HepG2 (cell line): ENCODE data around the gene A3GALT2. TPM values are rescaled to one million over a fixed set of nuclear protein-coding genes. Genes with fewer than 3 reads are reported as not detected.
A peak's percentile ranks its signal among the peaks of the same experiment; 100 is the strongest.

Source experiments
- ATAC-seq: fragments of 200-7000 bp; cut with Tn5 transposase; 3 replicates; pipeline ENCODE4 v1.9.1; 2020; ENCODE audit warnings: mild to moderate bottlenecking, moderate library complexity
- BruUV-seq: library from RNA; stranded (reverse); fragments of 400-500 nt; replicated peaks from 2 replicates; lab custom pipeline; 2021; lab: Mats Ljungman, UMichigan
- CTCF ChIA-PET: fragments of 300-600 bp; formaldehyde crosslinking; extraction: SDS; loops from one replicate; lab custom pipeline; 2021; ENCODE audit warnings: low total read pairs, inconsistent platforms, low intra/inter-chr PET ratio; lab: Yijun Ruan, JAX
- POLR2A ChIA-PET: fragments of 350-600 bp; sonication (Branson Sonifier 250); formaldehyde crosslinking; loops from one replicate; lab custom pipeline; 2020; ENCODE audit warnings: antibody characterized with exemption, inconsistent platforms; lab: Yijun Ruan, JAX
- DNase-seq: peaks from one replicate; pipeline ENCODE4 v3.0.0-alpha.2; 2015; ENCODE audit warnings: low spot score
- FAIRE-seq: peaks from 3 replicates; lab custom pipeline; 2011; peaks lifted over from hg19 to GRCh38; lab: Jason Lieb, UNC
- H2AFZ ChIP-seq: one replicate; pipeline ENCODE4 v1.6.1; 2011; ENCODE audit warnings: low read length, inconsistent platforms
- H3K27ac ChIP-seq: fragments of 300-600 bp; 3 replicates; pipeline ENCODE4 v1.8.0; 2011; ENCODE audit warnings: mixed run types, mild to moderate bottlenecking, mixed read lengths, low read length, inconsistent platforms; ENCODE audit not compliant: insufficient read depth; ENCODE audit errors: extremely low read length
- H3K27me3 ChIP-seq, 2 experiments: fragments of 200-600 bp in 1 of 2; 2 replicates in 1 of 2; 3 replicates in 1 of 2; pipeline versions ENCODE4 v1.6.0 to v1.8.0; 2011; ENCODE audit warnings: low read length in 2 of 2, mild to moderate bottlenecking in 2 of 2, moderate library complexity in 2 of 2, inconsistent platforms in 1 of 2; ENCODE audit not compliant: insufficient read depth in 2 of 2, control insufficient read depth in 1 of 2
- H3K36me3 ChIP-seq, 2 experiments: fragments of 200-600 bp in 1 of 2; replicated peaks in 1 of 2; 2 replicates in 1 of 2; 3 replicates in 1 of 2; pipeline versions ENCODE4 v1.5.1 to v1.8.0; 2011; ENCODE audit warnings: low read length in 2 of 2, inconsistent platforms in 1 of 2; ENCODE audit not compliant: insufficient read depth in 2 of 2, control insufficient read depth in 1 of 2
- H3K4me1 ChIP-seq: 2 replicates; pipeline ENCODE4 v1.5.1; 2012; ENCODE audit warnings: low read length, inconsistent platforms; ENCODE audit not compliant: insufficient read depth
- H3K4me2 ChIP-seq: 2 replicates; pipeline ENCODE4 v1.6.0; 2011; ENCODE audit warnings: low read depth, low read length, inconsistent platforms
- H3K4me3 ChIP-seq, 3 experiments: fragments of 200-600 bp in 1 of 3; sonication (generic), shearing (Covaris generic) in 1 of 3; replicated peaks in 1 of 3; 2 replicates each; pipeline ENCODE4 v1.5.1; 2011 to 2016; ENCODE audit warnings: low read length in 3 of 3, inconsistent platforms in 2 of 3, low read depth in 2 of 3, mild to moderate bottlenecking in 2 of 3, control low read depth in 1 of 3, mixed read lengths in 1 of 3; ENCODE audit not compliant: insufficient read depth in 1 of 3
- H3K79me2 ChIP-seq: one replicate; pipeline ENCODE4 v1.6.1; 2011; ENCODE audit warnings: low read length, inconsistent platforms; ENCODE audit not compliant: insufficient read depth
- H3K9ac ChIP-seq: 2 replicates; pipeline ENCODE4 v1.6.0; 2011; ENCODE audit warnings: mild to moderate bottlenecking, low read depth, low read length, inconsistent platforms; ENCODE audit not compliant: insufficient read depth
- H3K9me3 ChIP-seq: 2 replicates; pipeline ENCODE4 v1.5.1; 2012; ENCODE audit warnings: mild to moderate bottlenecking, low read length
- H4K20me1 ChIP-seq: 2 replicates; pipeline ENCODE4 v1.6.0; 2011; ENCODE audit warnings: inconsistent platforms, mild to moderate bottlenecking, low read length, moderate library complexity; ENCODE audit not compliant: insufficient read depth
- AGO2 ChIP-seq: fragments of 200-400 bp; formaldehyde crosslinking; optimal IDR thresholded peaks from 2 replicates; pipeline ENCODE3; 2017; ENCODE audit warnings: mild to moderate bottlenecking, low read depth, low read length, moderate library complexity
- MAFG ChIP-seq: sonication (generic); formaldehyde crosslinking; IDR thresholded peaks from 2 replicates; pipeline ENCODE4 v1.5.1; 2020; ENCODE audit warnings: mild to moderate bottlenecking, missing genetic modification reagents
- PCBP1 ChIP-seq: fragments of 200-400 bp; formaldehyde crosslinking; IDR thresholded peaks from 2 replicates; pipeline ENCODE4 v1.6.1; 2017; ENCODE audit warnings: mild to moderate bottlenecking, low read depth, low read length, borderline replicate concordance
- RBM22 ChIP-seq: fragments of 200-400 bp; formaldehyde crosslinking; optimal IDR thresholded peaks from 2 replicates; pipeline ENCODE3; 2017; ENCODE audit warnings: mild to moderate bottlenecking, low read length, moderate library complexity
- WGBS: methylation state at CpG from one replicate; pipeline ENCODE4 v1.1.6; 2017; ENCODE audit warnings: low lambda C conversion rate; 5-methylcytosine and 5-hydroxymethylcytosine counted together
- in situ Hi-C: cut with HindIII; loops from 2 replicates; pipeline ENCODE4 v1.10.0; 2017; ENCODE audit warnings: low pct_unique_long_range_greater_than_20kb; ENCODE audit not compliant: extremely low pct_ligation_motif_present
- intact Hi-C: fragments of 100-400 bp; cut with micrococcal nuclease; formaldehyde crosslinking; loops from one replicate; pipeline ENCODE4 v1.10.0; 2022; ENCODE audit not compliant: unreplicated experiment
- polyA plus RNA-seq, 8 experiments: library from polyadenylated mRNA; depleted of rRNA in 3 of 8; stranded (reverse) in 7 of 8; unstranded in 1 of 8; fragments of >200 nt; fragmentation: Illumina TruSeq in 4 of 8; extraction: Trizol in 4 of 8; gene quantifications; 2 replicates each; pipeline versions ENCODE4 v1.2.1 to v1.2.3, GENCODE V29; 2011 to 2016; ENCODE audit warnings: low read depth in 4 of 8, missing spikeins in 1 of 8, mixed read lengths in 1 of 8; ENCODE audit not compliant: insufficient read depth in 1 of 8
- total RNA-seq, 5 experiments: library from RNA; depleted of rRNA; stranded (reverse); fragments of >200 nt; fragmentation: Illumina TruSeq; extraction: Trizol; gene quantifications; 2 replicates each; pipeline ENCODE4 v1.2.3, GENCODE V29; 2016; ENCODE audit warnings: low read depth in 1 of 5

A3GALT2 gene
- total and polyA plus RNA-seq, 2 of the 13 experiments (the other 11 are each of a cell fraction or from before 2014, with no cell fraction given): not detected

DNA sequence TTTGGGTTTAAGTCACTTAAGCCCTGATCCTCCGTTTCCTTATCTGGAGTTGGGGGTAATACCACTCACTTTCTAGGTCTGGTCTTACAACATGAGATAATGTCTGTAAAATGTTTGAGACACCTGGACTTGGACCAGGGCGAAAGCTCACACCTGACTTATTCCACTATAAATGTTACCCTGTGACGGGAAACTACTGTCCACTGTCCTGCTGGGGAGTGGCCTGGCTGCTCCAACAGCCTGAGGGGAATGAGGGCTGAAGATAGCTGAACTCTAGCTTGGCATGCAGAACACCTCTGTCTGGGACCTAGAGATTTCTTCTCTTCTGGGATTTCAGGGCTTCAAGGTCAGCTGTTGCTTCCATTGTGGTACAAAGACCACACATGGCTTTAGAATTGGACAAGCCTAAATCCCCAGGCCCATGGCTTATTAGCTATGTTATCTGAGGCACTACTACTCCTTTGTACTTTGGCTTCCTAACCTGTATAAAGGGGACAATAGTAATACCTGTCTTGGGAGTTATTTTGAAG lies 9.5 kb upstream of the A3GALT2 start:
- Histone ChIP-seq H3K9me3 (no peaks in the 10 kb centered on the region), H3K4me2 (no peak overlapping the region), H2AFZ (no peak overlapping the region), H3K27ac (no peak overlapping the region), H4K20me1 (peaks cover 53% of the 10 kb centered on the region), H3K4me1 (peaks cover 30% of the 10 kb centered on the region), H3K4me3 (no peak overlapping the region), H3K36me3 (peaks cover 44 to 89% of the 10 kb centered on the region in 2 experiments), H3K27me3 (no peaks in the 10 kb centered on the region), H3K9ac (no peak overlapping the region), H3K79me2 (peaks cover 27% of the 10 kb centered on the region)
- WGBS: 100% methylated on average over 3 of the region's 3 CpGs
- BruUV-seq: no TSS peak
- no peak for ATAC-seq
- FAIRE-seq: no peak
- CTCF ChIA-PET: no interaction called here
- in situ Hi-C loops: no loop called here
- TF ChIP-seq PCBP1: no peak
- peak; percentile 4 for TF ChIP-seq RBM22
- no peak for DNase-seq
- intact Hi-C loops: no loop called here
- POLR2A ChIA-PET: interaction anchor here (1.1 to 1.2 kb wide), 2 partner anchors 12 to 34 kb away, joined by 3 read pairs; no protein-coding TSS in a partner anchor

DNA sequence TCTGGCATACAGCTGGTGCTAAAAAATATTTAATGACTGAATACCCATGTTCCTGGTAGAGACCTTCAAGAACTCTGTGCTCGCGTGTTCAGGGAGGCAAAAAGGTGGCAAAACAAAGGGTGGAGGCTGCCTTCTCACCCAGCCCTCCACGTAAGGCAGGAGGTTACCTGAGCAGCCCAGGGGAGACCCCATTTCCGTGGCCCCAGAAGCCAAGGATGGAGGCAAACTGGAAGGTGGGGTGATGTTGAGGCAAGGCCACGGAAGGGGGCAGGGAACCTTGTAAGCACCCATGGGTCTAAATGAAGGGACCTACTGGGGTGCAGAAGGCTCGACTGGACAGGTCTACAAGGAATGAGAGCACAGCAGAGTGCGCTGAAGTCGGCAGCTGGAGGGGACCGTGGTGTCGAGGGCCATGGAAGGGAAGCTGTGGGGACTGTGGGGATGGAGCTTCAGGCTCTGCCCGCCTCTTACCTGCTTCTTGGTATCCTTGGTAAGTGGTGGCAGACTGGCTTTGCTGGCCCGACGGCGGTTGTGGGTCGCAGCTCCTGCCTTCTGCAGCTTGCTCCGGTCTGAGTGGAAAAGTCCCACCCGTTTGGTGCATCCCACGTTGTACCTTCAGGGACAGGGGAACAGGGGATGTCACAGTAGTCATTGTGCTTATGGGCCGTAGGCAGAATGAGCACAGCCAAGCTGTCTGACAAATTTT lies 8.9 kb upstream of the A3GALT2 start:
- WGBS: 94% methylated on average over 19 of the region's 19 CpGs
- TF ChIP-seq MAFG (CRISPR knock-in tag) (no peak), RBM22 (peak; percentile 32), AGO2 (peak; percentile 71)
- Histone ChIP-seq H3K27ac (no peak overlapping the region), H3K36me3 (peaks cover 46 to 90% of the 10 kb centered on the region in 2 experiments), H3K27me3 (no peaks in the 10 kb centered on the region), H3K4me1 (peaks cover 23% of the 10 kb centered on the region), H3K4me2 (no peak overlapping the region), H3K4me3 (no peak overlapping the region), H2AFZ (no peak overlapping the region), H3K79me2 (peaks cover 22% of the 10 kb centered on the region), H3K9ac (no peak overlapping the region), H4K20me1 (peaks cover 47% of the 10 kb centered on the region), H3K9me3 (no peaks in the 10 kb centered on the region)
- FAIRE-seq (no peak), DNase-seq (no peak), ATAC-seq (no peak)
- intact Hi-C loops: no loop called here
- in situ Hi-C loops: no loop called here
- BruUV-seq: no TSS peak
- ChIA-PET CTCF (no interaction called here), POLR2A (interaction anchor here (1.1 to 1.2 kb wide), 2 partner anchors 13 to 34 kb away, joined by 3 read pairs; no protein-coding TSS in a partner anchor)
